Measurements from ENCODE around the gene CBLIF.

The CBLIF gene

DNA sequence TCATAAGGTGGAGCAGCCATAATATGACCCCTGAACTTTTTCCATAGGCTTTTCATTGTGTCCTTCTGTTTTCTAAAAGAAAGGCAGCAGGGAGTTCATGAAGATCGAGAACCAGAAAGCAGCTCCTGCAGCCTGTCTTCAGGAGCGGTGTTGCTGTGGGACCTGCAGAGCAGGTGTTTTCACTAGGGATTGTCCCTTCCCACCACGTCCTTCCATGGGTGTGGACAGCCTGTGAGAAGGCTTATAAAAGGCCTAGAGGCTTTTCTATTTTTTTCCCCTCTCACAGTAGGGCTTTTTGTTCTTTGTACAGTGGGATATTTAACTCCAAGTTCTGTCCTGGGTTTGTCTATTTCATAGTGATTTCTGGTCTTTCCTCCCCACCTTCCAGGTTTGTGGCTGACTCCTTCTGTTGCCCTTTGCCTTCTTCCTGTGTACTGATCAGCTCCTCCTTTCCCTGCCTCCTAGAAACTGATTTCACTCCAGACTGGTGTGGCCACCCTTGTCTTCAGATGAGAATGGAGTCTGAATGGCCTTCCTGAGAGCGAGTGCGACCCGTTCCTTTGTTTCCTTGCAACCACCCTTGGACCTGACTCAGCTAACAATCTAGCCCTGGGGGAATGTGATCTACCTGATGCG is 44.8 kb downstream of the CBLIF start:
- H3K36me3 ChIP-seq (ENCODE audit: insufficient read depth, low read length): peaks cover 2% of the 10 kb centered on the region; the same call in 1 of the 2 replicates
- DNase-seq (no peak), ATAC-seq (ENCODE audit: insufficient read depth, low read depth) (no peak)
- TF ChIP-seq, protein P1, sequence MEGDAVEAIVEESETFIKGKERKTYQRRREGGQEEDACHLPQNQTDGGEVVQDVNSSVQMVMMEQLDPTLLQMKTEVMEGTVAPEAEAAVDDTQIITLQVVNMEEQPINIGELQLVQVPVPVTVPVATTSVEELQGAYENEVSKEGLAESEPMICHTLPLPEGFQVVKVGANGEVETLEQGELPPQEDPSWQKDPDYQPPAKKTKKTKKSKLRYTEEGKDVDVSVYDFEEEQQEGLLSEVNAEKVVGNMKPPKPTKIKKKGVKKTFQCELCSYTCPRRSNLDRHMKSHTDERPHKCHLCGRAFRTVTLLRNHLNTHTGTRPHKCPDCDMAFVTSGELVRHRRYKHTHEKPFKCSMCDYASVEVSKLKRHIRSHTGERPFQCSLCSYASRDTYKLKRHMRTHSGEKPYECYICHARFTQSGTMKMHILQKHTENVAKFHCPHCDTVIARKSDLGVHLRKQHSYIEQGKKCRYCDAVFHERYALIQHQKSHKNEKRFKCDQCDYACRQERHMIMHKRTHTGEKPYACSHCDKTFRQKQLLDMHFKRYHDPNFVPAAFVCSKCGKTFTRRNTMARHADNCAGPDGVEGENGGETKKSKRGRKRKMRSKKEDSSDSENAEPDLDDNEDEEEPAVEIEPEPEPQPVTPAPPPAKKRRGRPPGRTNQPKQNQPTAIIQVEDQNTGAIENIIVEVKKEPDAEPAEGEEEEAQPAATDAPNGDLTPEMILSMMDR (IDR thresholded peaks at IDR 0.05; ENCODE audit: borderline replicate concordance, extremely low read depth, low read length, poor library complexity, severe bottlenecking): no peak
- no peak for TF ChIP-seq EZH2 (IDR thresholded peaks at IDR 0.05; ENCODE audit: borderline replicate concordance, low read depth, low read length, severe bottlenecking)
- H3K4me1 ChIP-seq (ENCODE audit: insufficient read depth, low read length): no peaks in the 10 kb centered on the region
- H4K20me1 ChIP-seq (ENCODE audit: insufficient read depth, low read length): no peaks in the 10 kb centered on the region
- H3K27me3 ChIP-seq (ENCODE audit: insufficient read depth, low read length, poor library complexity): no peaks in the 10 kb centered on the region
- H3K9me3 ChIP-seq (ENCODE audit: insufficient read depth, low read length, severe bottlenecking): no peaks in the 10 kb centered on the region
- no peak overlapping the region for H3K4me2 ChIP-seq (ENCODE audit: insufficient read depth, low read length)
- H3K79me2 ChIP-seq (ENCODE audit: insufficient read depth, low read length): no peaks in the 10 kb centered on the region
- no peak overlapping the region for H3K27ac ChIP-seq (ENCODE audit: low read length)
- H3K4me3 ChIP-seq (ENCODE audit: low read depth in 1 of 2, low read length in 2 of 2): no peak overlapping the region
- no peak overlapping the region for H2AFZ ChIP-seq (ENCODE audit: low read depth, low read length)
- no peak overlapping the region for H3K9ac ChIP-seq (ENCODE audit: low read depth, low read length)

DNA sequence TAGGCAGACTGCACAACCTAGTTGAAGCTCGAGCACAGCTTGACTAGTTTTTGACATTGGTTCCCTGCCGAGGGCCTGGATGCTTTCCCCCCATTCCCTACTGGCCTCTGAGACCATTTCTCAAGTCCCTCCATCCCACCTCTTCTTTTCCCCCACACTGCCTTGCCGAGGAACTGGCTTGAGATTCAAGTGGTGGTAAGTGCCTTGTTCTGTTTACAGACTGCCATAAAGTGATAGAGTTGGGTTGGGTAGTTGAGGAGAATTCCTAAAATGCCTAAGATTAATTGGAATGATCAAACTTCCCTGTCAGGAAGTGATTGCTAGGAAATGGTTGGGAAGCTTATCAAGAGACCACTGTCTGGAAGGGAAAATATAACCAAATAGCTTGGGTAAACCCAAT is 50.9 kb downstream of the CBLIF start:
- TF ChIP-seq EZH2 (IDR thresholded peaks at IDR 0.05; ENCODE audit: borderline replicate concordance, low read depth, low read length, severe bottlenecking): no peak
- TF ChIP-seq, protein P1 (IDR thresholded peaks at IDR 0.05; ENCODE audit: borderline replicate concordance, extremely low read depth, low read length, poor library complexity, severe bottlenecking): no peak
- H4K20me1 ChIP-seq (ENCODE audit: insufficient read depth, low read length): no peaks in the 10 kb centered on the region
- no peak overlapping the region for H3K4me2 ChIP-seq (ENCODE audit: insufficient read depth, low read length)
- no peaks in the 10 kb centered on the region for H3K79me2 ChIP-seq (ENCODE audit: insufficient read depth, low read length)
- ATAC-seq (ENCODE audit: insufficient read depth, low read depth): no peak
- no peaks in the 10 kb centered on the region for H3K27me3 ChIP-seq (ENCODE audit: insufficient read depth, low read length, poor library complexity)
- H3K4me1 ChIP-seq (ENCODE audit: insufficient read depth, low read length): no peaks in the 10 kb centered on the region
- H3K36me3 ChIP-seq (ENCODE audit: insufficient read depth, low read length): no peaks in the 10 kb centered on the region
- no peak overlapping the region for H2AFZ ChIP-seq (ENCODE audit: low read depth, low read length)
- no peak overlapping the region for H3K4me3 ChIP-seq (ENCODE audit: low read depth in 1 of 2, low read length in 2 of 2)
- H3K9ac ChIP-seq (ENCODE audit: low read depth, low read length): no peak overlapping the region
- no peak overlapping the region for H3K27ac ChIP-seq (ENCODE audit: low read length)
- no peak for DNase-seq
- H3K9me3 ChIP-seq (ENCODE audit: insufficient read depth, low read length, severe bottlenecking): no peaks in the 10 kb centered on the region

DNA sequence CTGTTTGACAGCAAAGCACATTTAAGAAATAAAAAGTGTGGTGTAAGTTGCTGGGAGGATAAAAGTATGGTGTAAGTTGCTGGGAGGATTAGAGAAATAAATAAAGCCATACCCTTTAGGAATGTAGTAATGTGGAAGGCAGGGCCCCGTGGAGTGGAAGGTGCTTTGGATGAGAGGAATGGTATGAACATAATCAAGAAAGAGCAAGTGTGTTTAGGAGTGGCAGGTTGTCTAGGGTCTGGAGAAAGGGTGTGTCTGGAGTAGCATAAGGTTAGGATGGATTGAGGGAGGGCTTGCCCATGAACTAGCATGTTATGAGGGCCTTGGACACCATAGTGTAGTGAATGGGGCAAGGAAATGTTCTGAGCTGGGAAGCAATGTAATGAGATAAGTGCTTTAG is 52.8 kb downstream of the CBLIF start:
- Histone ChIP-seq H3K79me2 (ENCODE audit: insufficient read depth, low read length) (no peaks in the 10 kb centered on the region), H3K4me3 (ENCODE audit: low read depth in 1 of 2, low read length in 2 of 2) (no peak overlapping the region), H3K9ac (ENCODE audit: low read depth, low read length) (no peak overlapping the region), H2AFZ (ENCODE audit: low read depth, low read length) (no peak overlapping the region), H3K36me3 (ENCODE audit: insufficient read depth, low read length) (no peaks in the 10 kb centered on the region), H4K20me1 (ENCODE audit: insufficient read depth, low read length) (no peaks in the 10 kb centered on the region), H3K4me2 (ENCODE audit: insufficient read depth, low read length) (no peak overlapping the region), H3K9me3 (ENCODE audit: insufficient read depth, low read length, severe bottlenecking) (no peaks in the 10 kb centered on the region), H3K27ac (ENCODE audit: low read length) (no peak overlapping the region), H3K4me1 (ENCODE audit: insufficient read depth, low read length) (no peaks in the 10 kb centered on the region), H3K27me3 (ENCODE audit: insufficient read depth, low read length, poor library complexity) (no peaks in the 10 kb centered on the region)
- DNase-seq (no peak), ATAC-seq (ENCODE audit: insufficient read depth, low read depth) (no peak)
- TF ChIP-seq, protein P1 (IDR thresholded peaks at IDR 0.05; ENCODE audit: borderline replicate concordance, extremely low read depth, low read length, poor library complexity, severe bottlenecking): no peak
- TF ChIP-seq EZH2 (IDR thresholded peaks at IDR 0.05; ENCODE audit: borderline replicate concordance, low read depth, low read length, severe bottlenecking): no peak

All from DND-41 (cell line).